GM04504 (cell line): ENCODE results near the gene CLSTN2.

ENCODE experiments used
- DNase-seq: peaks from one replicate; pipeline ENCODE4 v3.0.0-alpha.2; 2012; ENCODE audit warnings: low read depth

The CLSTN2 gene

DNA sequence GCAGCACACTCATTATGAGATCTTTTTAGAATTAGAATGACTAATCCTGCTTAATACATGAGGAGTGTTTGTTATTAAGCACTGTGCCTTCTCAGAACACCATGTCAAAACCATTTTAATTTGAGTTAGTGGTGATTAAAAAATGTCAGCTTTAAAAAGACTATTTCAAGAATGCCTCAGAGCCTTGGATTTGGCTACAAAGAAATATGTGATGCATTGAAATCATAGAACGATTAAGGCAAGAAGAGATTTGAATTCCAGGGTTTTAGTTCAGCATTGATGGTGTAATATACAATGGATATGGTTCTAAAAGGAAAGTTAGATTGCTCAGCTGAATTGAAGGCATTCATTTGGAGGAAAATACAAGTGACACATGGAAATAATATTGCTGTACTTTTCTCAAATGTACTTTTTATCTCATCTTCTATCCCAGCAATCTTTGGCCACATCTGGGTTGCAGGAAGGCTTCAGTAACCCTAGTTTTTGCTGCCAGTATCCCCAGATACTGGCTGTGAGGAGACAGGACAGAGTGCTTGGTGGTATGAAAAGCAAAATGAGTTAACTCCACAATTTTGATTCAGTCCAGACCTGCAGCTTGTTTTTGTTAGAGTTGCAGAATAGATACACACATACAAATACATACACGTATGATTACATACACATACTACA lies 303.8 kb downstream of the CLSTN2 start:
- no peak for DNase-seq

DNA sequence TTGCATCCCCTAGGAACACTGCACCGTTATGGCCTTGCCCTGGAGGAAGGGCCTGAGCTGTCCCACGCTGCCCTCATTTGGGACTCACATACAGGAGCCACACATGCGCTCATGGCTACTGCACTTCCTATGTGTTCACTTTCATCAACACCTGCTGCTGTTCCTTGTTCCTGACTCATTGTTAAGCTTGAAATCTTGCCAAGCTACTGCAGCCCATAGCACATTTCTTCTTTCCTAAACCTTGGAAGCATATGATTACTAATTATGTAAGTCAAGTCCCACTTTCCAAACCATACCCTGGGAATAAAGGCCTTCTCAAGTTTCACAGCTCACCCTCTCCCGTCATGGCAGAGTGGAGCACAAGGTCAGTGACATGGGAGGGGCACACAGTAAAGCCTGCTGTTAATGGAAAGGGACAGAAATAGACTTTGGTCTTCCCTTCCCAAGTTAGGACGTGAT lies 307.9 kb downstream of the CLSTN2 start:
- no peak for DNase-seq

DNA sequence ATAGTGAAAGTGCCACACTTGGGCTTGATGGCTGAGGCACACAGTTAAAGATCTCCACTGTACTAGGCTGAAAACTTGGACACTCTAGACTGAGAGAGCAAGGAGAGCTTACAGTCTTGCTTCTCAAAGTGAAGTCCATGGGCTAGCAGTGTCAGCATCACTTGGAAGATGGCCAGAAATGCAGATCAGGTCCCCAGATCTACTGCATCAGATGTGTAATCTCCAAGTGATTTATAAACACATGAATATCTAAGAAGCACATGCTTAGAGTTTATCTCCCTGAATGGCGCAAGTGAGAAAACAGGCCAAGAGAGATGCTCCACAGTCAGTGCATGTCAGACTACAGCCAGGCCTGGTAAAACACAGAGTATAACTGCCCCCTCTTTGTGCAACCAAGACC lies 308.6 kb downstream of the CLSTN2 start:
- DNase-seq, result no peak

DNA sequence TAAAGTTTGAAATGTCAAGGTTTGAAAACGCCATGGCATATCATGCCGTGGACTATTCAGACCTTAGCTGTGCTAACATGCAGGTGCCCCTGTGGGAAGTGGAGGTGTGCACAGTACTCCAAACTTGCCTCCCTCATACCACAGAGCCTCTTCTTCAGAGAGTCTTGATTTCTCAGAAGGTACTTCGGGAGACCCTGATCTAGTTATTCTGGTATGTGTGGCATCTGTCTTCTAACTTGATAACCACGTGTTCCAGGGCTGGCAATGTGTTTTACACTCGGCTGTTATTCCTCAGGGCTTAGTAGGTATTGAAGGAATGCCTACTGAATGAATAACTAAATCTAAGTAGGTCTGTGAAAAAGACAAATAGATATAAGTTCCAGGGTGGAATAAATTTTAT lies 309.9 kb downstream of the CLSTN2 start:
- DNase-seq, result no peak

DNA sequence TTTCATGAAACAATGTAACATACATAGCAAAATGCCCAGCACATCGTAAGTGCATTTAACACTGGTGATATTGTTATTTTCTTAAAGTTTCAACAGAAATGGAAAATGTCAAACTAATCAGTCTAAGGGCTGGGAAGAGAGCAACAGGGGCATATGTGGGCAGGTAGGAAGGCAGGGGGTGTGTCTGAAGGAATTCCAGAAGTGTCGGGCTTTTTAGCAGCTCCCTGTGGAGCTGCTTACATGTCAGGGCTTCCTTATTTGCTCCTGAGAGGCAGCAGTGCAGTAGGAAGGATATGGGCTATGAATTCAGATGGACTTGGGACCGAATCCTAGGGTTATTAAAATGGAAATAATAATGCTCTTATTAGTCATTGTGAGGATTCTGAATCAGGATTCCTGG lies 311.6 kb downstream of the CLSTN2 start:
- DNase-seq, result no peak

DNA sequence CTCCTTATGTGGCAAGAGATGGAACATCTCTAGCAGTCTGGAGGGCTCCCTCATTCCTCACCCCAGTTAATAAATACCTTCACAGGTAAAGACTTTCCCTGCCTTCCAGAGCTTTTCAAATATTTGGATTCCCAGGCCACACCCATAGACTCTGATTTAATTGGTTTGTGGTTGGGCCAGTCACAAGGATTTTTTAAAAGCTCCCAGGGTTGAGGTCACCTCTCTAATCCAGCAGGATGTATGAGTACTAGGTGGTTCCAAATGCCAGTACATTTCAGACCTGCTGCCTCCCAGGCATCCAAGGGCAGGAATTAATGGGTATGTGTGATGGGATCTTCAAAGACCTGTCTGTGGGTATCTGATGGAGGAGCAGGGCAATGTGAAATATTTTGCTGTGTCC lies 312.8 kb downstream of the CLSTN2 start:
- DNase-seq, result no peak

DNA sequence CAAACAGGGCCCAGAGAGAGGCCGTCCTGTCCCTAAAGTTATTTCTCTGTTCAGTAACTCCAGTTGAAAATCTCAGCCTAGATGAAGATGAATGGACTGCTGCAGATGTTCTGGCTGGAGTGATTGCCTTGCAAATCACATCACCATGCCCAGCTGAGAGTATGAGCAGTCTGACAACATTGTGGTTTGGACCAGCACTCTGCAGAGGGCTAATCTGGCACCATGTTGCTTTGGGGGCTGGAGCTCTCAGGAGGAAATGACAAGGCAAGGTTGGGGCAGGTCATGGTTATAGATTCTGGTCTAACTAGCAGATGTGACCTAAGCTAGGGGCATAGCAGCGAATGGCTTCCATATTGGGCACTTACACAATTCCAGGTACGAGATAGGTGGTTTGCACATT lies 314.2 kb downstream of the CLSTN2 start:
- no peak for DNase-seq

DNA sequence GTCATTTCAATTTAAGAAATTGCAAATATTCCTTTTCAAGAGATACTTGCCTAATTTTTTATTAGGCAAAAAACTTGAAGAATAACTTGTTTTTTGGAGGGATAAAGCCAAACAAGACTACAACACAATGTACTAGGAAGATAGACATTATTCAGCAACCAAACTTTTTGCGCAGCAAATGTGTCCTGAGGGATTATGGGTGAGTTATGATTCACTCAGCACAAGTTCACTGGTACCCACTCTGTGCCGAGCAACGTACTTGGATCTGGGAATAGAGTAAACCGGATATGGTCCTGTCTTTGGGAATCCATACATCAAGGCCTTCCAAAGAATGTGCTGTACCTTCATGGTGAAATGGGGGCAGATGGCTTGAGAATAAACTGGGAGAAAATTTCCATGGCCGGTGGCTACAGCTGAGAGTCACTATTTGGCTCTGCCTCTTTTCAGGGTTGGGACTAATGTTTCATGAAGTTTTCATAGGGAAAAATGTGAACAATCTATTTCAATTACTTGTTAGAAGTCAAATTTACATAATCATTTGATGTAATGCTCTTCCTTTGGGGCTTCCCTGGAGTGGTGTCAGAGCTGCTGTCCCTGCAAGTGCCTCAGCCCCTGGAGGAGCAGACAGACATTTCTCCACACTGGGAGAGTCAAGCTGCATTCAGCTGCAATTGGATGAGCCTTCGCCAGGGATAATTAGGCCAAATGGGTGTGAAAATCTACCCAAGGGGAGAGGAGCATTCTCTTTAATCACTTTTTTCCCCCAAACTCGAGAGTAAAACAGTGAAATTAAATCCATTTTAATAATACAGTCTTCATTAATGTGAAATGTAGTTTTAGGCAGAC lies 315.2 kb downstream of the CLSTN2 start:
- no peak for DNase-seq

DNA sequence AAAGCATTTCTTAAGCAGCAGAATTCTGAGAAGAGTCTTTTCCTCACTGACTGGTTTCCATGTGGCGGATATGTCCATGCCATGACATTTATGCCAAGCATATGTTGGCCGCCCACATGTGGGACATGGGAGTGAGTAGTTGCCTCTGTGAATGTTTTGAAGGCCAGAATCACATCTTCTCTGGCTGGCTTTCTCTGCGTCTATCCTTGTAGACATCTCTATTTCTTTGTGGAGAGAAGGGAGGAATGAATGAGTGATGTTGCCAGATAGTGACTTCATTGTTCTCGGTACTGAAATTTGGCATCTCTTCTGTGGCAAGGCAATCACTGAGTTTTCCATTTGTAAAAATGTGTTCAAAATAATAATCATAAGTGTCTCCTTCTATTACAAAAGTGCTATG lies 316.0 kb downstream of the CLSTN2 start:
- DNase-seq, result no peak

DNA sequence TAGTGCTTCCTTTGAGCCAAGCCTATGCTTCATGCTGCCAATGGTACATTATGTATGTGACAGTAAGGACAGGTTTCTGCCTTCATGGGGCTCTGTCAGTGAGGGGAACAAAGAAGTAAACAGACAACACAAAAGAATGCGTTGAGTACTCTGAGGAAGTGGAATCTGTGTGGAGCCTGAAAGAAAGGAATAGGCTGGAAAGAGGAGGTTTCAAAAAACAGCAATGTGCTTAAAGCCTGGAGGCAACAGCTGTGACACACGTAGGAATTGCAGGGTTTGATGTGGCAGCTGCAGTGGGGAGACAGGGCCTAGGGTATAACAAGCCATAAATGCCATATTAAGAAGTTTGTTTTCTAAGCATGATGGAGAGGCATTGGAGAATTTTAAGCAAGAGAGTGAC lies 316.7 kb downstream of the CLSTN2 start:
- DNase-seq, result no peak

DNA sequence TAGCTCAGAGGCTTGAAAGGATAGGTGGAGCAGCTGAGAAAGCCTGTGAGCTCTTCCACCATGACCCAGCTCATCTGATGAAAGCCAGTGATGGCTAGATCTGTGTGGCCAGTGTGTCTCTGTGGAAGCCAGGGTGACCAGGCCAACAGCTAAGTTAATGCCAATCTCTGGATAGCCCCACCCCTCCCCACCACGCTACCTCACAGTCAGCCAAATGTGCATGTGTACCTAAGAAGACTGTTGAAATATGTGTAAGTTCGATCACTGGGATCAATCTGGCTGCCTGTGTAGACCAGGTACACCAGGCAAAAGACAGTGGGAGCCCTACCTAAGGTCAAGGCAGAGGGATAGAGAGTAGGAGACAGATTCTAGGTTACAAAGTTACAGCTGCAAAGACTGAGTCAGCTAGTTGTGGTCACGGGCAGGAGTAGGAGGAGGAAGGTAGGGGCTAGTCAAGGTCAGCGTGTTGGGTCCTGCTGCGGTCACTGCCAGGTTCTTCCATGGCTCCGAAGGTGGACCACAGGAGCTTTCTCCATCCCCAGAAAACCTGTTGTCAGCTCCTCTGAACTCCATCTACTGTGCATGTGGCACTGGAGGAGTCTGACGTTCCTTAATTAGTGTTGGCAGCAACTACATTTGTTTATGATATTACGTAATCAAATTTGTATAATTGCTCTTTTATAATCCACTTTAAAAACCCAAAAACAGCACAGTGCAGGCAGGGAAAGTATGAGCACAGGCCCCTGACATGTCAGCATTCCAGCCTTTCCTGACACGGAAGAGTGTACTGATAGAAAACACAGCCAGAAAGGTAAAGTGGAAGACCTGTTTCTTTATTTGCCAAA lies 318.0 kb downstream of the CLSTN2 start:
- DNase-seq, result no peak

DNA sequence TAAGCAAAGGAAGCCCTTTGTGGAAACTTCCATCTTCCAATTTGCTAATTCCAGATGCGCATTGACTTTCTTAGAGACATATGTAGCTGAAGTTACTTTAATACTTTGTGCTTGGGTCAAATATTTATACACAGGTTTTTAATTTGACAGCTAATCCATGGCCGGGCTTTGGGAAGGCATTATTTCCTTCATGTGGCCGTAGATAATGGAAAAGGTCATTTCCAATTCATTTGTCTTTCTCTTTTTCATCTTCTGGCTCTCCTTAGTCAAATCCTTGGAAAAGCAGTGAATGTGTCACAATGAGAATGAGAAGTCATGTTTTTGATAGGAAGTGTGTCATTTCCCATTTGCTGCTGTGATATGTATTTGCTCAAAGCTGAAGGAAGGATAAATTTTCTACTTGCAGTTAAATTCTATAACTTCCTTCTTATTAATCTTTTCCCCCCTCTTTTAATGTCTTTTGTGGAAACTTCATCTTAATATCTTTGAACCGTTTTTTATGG lies 323.3 kb downstream of the CLSTN2 start:
- no peak for DNase-seq

DNA sequence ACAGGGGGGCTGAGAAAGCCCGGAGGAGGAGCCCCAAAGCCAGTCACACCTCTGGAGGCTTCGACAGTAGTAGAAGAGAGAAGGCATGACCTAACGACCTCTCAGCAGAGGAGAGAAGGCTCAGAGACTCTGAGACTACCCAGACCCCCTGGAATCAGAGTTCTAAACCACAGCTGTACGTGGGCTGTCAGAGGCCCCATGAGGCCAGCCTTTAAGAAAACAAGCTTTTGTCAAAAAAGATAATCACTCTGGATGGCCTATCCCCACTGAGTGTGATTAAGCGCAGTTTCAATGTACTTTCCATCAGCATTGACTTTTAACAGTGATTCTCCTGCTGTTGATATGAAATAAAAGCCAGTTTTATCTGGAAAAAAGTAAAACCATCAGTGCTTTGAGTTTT lies 330.3 kb downstream of the CLSTN2 start:
- no peak for DNase-seq

DNA sequence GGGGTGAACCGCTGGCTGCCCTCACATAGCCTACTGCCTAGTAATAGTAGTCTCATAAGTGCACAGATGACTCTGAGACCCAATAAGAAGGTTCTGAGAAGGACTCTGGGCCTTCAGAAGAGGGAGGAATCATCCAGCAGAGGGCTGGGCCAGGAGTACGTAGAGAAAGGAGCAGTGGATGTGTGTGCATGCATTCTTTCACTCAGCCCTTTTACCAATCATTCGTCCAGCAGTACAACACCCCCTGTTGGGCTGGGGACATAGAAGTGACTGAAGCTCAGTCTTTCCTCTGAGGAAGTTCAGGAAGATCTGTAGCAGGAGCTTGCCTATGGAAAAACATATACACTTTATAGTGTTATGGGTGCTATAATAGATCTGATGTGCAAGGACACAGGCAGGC lies 333.1 kb downstream of the CLSTN2 start:
- no peak for DNase-seq

DNA sequence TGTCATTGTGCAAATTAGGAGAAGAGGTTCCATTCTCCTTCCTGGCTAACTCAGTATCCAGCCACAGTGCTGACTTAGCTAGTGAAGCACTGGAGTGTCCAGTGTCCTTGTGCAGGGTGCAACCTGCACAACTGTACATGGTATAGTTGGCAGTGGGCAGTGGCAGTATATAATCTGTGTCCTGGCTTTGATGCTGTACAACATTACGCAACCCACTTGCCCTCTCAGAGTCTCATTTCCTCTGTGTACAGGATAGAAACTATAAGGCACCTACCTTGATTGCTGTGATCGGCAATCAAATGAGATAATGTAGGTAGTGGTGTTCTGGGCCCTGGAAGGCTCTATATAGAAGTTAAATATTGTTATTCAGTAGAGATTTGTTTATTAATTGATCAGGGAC lies 333.6 kb downstream of the CLSTN2 start:
- no peak for DNase-seq

DNA sequence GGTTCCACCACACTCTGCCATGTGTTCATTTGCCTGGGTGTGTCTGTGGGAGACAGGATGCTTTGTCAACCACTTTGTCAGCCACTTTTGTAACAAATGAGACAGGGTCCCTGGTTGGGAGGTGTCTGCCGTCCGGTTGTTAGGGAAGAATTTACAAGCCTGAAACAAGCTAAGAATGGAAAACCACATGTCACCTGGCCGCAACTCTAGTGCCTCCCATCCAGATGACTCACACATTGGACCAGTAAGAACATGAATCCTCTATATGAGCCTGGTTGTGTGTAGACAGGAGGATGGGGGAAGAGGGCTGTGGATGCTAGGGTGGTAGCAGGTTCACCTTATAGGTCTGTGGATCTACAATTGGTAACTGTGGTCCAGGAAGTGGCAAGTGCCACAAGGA lies 335.3 kb downstream of the CLSTN2 start:
- DNase-seq, result no peak

DNA sequence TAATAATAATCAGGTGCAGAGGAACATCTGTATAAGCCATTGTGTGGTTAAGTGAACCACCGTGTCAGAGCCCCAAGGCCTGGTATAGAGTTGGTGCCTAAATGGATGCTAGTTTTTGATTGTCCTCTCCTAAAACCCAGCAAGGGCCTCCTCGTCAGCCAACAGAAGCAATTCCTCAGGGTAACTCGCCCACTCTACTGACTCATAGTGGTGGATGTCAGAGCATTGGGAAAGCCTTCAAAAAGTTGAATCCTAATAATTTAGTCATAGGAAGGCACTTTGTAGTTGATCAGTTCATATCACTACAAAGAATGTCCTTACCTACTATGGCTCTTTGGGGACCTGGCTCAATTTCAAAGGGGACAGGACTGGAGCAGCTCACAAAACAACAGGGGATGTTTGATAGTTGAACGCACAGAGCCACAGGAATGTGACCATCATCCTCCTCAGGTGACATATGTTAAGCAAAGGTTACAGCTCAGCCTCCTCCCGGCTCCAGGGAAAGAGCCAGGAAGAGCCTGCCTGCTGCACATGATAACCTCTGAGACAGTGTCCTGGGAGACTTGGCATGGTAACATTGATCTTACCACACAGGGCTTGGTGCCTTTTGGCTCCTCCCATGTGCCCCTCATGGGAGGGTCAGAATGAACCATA lies 338.7 kb downstream of the CLSTN2 start:
- DNase-seq, result no peak

DNA sequence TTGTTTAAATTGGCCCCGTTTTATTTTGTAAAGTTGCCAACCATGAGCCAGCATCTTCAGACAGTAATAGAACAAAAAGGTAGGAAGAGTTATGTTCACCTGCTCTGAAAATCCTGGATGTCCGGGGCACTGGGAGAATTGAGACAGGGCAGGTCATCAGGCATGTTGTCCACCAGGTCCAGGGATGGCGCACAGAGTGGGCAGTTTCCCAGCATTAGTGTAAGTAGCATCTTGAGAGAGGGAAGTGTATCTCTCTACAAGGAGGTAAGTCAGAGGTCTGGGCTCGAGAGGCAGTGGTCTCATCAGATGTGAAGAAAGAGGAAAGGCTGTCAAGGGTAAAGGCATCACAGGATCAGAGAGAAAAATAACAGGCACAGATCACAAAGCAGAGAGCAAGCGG lies 339.4 kb downstream of the CLSTN2 start:
- no peak for DNase-seq

DNA sequence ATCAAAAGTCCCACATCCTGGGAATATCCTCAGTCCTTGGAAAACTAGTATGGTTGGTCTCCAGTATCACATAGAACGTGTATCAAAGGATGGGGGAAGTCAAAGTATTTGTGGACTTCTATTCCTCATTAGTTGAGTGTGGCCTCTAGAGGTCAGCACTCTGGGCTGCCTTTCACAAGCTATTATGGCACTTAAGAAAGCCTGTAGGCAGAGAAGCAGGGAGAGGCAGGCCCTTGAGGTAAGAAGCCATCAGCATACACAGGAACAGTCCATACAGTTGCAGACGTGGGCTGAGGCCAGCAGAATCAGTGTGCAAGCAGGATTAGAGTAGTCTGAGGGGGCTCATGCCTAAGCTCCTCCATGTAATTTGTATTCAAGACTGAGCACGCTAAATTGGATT lies 341.7 kb downstream of the CLSTN2 start:
- no peak for DNase-seq

DNA sequence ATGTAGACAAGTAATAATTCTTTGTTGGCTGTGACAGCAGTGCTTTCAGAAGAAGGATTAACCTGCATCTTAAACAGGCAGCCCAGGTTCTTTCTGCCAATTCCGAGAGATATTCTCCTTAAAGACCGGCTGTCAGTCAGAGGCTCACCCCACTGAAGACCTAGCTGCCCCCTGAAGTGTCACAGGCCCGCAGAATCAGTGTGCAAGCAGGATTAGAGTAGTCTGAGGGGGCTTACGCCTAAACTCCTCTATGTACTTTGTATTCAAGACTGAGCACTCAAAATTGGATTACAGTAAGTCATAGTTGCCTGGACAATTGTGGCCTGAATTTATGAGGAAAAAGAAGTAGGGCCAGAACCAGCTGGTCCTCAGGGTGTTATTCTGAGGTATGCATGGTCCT lies 342.9 kb downstream of the CLSTN2 start:
- DNase-seq, result no peak

DNA sequence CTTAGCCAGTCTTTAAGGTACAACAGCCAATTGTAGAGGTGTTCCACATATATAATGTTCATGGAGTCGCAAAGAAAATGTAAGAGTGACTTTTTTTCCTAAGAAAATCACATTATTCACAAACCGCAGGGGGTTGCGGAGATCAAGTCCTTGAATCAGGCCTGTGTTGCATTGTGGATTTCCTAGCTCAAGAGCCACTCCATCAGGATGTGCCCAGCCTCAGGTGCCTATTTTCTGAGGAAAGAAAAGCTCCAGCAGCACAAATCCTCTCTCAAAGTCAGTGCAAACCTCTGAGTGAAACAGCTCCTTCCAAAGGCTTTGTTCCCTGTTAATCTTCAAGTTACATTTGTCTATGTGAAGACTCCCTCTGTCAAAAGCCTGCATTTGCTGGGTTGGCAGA lies 349.4 kb downstream of the CLSTN2 start:
- DNase-seq, result no peak

DNA sequence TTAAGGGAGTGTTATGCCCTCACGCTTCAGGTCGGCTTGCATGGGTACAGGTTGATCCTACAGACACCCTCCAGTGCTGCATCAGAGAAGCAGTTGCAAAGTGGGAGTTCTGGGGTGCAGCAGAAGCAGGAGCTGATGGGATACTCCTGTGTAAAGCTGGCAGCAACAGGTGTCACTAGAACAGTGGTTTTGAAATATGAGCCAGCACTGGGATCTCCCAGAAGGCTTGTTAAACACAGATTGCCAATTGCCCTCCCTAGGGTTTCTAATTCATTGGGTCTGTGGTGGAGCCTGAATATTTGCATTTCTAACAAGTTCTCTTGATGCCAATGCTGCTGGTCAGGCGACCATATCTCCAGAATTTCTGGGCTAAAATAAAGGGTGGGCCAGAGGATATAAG lies 350.4 kb downstream of the CLSTN2 start:
- DNase-seq, result no peak
